GM12873 (cell line): Measurements from ENCODE around the gene MBD2.

Source experiments
- CTCF ChIP-seq: IDR thresholded peaks from 2 replicates; pipeline ENCODE4 v1.5.1; 2012; ENCODE audit warnings: low read depth, mild to moderate bottlenecking, moderate library complexity, low read length, control low read depth; ENCODE audit not compliant: insufficient read depth; ENCODE audit errors: missing control alignments

Gene MBD2

GRCh38 chr18:54224379-54225014 lies at the start of gene MBD2:
TSS of gene MBD2 (minus strand) at chr18:54224669. CDS start at chr18:54224559, 110 bp downstream.
- peak; percentile 10 for TF ChIP-seq CTCF

- peak; percentile 48 for TF ChIP-seq CTCF
Observed at GRCh38 chr18:54269893-54270844, 45.7 kb upstream of the MBD2 start.

GRCh38 chr18:54268751-54269150 lies 44.3 kb upstream of the MBD2 start:
- TF ChIP-seq CTCF, result no peak

GRCh38 chr18:54267701-54268100 lies 43.2 kb upstream of the MBD2 start:
- TF ChIP-seq CTCF, result no peak

- TF ChIP-seq CTCF, result no peak
Observed at GRCh38 chr18:54263904-54264336, 39.5 kb upstream of the MBD2 start.

- no peak for TF ChIP-seq CTCF
Observed at GRCh38 chr18:54261894-54262293, 37.4 kb upstream of the MBD2 start.

GRCh38 chr18:54260396-54261072 lies 36.1 kb upstream of the MBD2 start:
- TF ChIP-seq CTCF, result no peak
